ENCODE data around the gene ADM5. TPM values are rescaled to one million over a fixed set of nuclear protein-coding genes. Genes with fewer than 3 reads are reported as not detected.

The ADM5 gene
- total RNA-seq, 1 experiment from 2014 or later = 13.5 TPM

- Mint-ChIP-seq H3K4me3 (no peak overlapping the region), H3K36me3 (ENCODE audit: insufficient read depth in 1 of 3, low read depth in 3 of 3) (peaks cover 24 to 40% (median 32%) of the 10 kb centered on the region in 3 experiments), H3K27me3 (ENCODE audit: low read depth) (no peaks in the 10 kb centered on the region; the same call in 1 of the 2 replicates), H3K4me1 (peaks cover 0 to 7% of the 10 kb centered on the region in 2 experiments; a peak in 2 of 4 replicates), H3K27ac (no peak overlapping the region), H3K9me3 (no peaks in the 10 kb centered on the region)
- H3K23ac ChIP-seq (ENCODE audit: insufficient read length, low read depth, low read length) = no peak overlapping the region
- H3K27me3 ChIP-seq (ENCODE audit: insufficient read depth, low read length) = no peaks in the 10 kb centered on the region
- no peak for TF ChIP-seq CTCF (conservative IDR thresholded peaks at IDR 0.05)
- no peak overlapping the region for H3K27ac ChIP-seq (ENCODE audit: insufficient read length, low read depth, low read length)
- no peak overlapping the region for H2BK5ac ChIP-seq (ENCODE audit: insufficient read length, low read length)
- H3K9ac ChIP-seq (ENCODE audit: extremely low read depth, insufficient read length, low read length) = no peak overlapping the region
- no peak overlapping the region for H2AFZ ChIP-seq (ENCODE audit: low read length)
- H2BK15ac ChIP-seq (ENCODE audit: low read depth, low read length) = no peak overlapping the region
- H3K18ac ChIP-seq (ENCODE audit: insufficient read length, low read depth, low read length) = no peak overlapping the region
- H2AK5ac ChIP-seq (ENCODE audit: insufficient read length, low read length) = no peak overlapping the region
- no peak overlapping the region for H3K14ac ChIP-seq (ENCODE audit: insufficient read depth, low read length)
- H3K4me1 ChIP-seq (ENCODE audit: insufficient read depth, low read length) = no peaks in the 10 kb centered on the region
- H2BK12ac ChIP-seq (ENCODE audit: insufficient read length, low read depth, low read length) = no peak overlapping the region
- no peak overlapping the region for H2BK20ac ChIP-seq (ENCODE audit: low read depth, low read length, poor library complexity, severe bottlenecking)
- no peak overlapping the region for H4K91ac ChIP-seq (ENCODE audit: insufficient read length, low read depth, low read length)
- no peak overlapping the region for H3K4ac ChIP-seq (ENCODE audit: low read depth, low read length)
- H3K79me1 ChIP-seq (ENCODE audit: insufficient read depth, low read depth, low read length, poor library complexity, severe bottlenecking) = no peaks in the 10 kb centered on the region
- no peak overlapping the region for H3T11ph ChIP-seq (ENCODE audit: low read length)
- no peak overlapping the region for H3K56ac ChIP-seq (ENCODE audit: insufficient read length, low read depth, low read length)
- H3K9me3 ChIP-seq (ENCODE audit: control insufficient read depth, low read depth, low read length) = no peaks in the 10 kb centered on the region
- no CpG with 5 or more reads among the region's 6 CpGs for WGBS (ENCODE audit: extremely low coverage, insufficient read length, low lambda C conversion rate)
- DNase-seq = no peak
- H4K5ac ChIP-seq (ENCODE audit: insufficient read length, low read depth, low read length) = no peak overlapping the region
- H3K23me2 ChIP-seq (ENCODE audit: insufficient read length, low read depth, low read length, poor library complexity, severe bottlenecking) = peaks cover 6% of the 10 kb centered on the region
- H3K79me2 ChIP-seq (ENCODE audit: insufficient read depth, low read length) = no peaks in the 10 kb centered on the region
- H4K8ac ChIP-seq (replicated peaks; ENCODE audit: insufficient read length, low read depth, low read length) = no peak overlapping the region
- H2BK120ac ChIP-seq (ENCODE audit: low read depth, low read length, poor library complexity, severe bottlenecking) = no peak overlapping the region
- H4K20me1 ChIP-seq (ENCODE audit: control insufficient read depth, insufficient read depth, insufficient read length) = no peaks in the 10 kb centered on the region
- H3K4me2 ChIP-seq (ENCODE audit: insufficient read depth, insufficient read length, low read length) = no peak overlapping the region
These were observed 6.7 kb downstream of the ADM5 start for GRCh38 chr19:49696115-49696514.

All from H9 (cell line).